Parathyroid adenoma (tissue), 2 donors: Measurements from ENCODE around the gene CCDC24.
A peak's percentile ranks its signal among the peaks of the same experiment; 100 is the strongest.

Experiments
- H2AFZ ChIP-seq: fragments of 300-600 bp; sonication (generic); one replicate; pipeline ENCODE4 v1.7.0; 2017; ENCODE audit warnings: antibody characterized with exemption, mild to moderate bottlenecking
- H3K27ac ChIP-seq: fragments of 300-600 bp; sonication (generic); one replicate; pipeline ENCODE4 v1.7.0; 2017
- H3K27me3 ChIP-seq: fragments of 300-600 bp; sonication (generic); one replicate; pipeline ENCODE4 v1.7.0; 2017; ENCODE audit warnings: low read length; ENCODE audit not compliant: control insufficient read depth, insufficient read depth
- H3K36me3 ChIP-seq: fragments of 300-600 bp; sonication (generic); one replicate; pipeline ENCODE4 v1.7.0; 2017; ENCODE audit warnings: low read length; ENCODE audit not compliant: control insufficient read depth, insufficient read depth
- H3K4me1 ChIP-seq: fragments of 300-600 bp; sonication (generic); one replicate; pipeline ENCODE4 v1.7.0; 2017; ENCODE audit warnings: control low read depth
- H3K4me2 ChIP-seq: fragments of 300-600 bp; sonication (generic); one replicate; pipeline ENCODE4 v1.7.0; 2017; ENCODE audit warnings: low read length
- H3K4me3 ChIP-seq: fragments of 300-600 bp; sonication (generic); one replicate; pipeline ENCODE4 v1.7.0; 2017; ENCODE audit warnings: low read depth, low read length
- H3K79me2 ChIP-seq: fragments of 300-600 bp; sonication (generic); one replicate; pipeline ENCODE4 v1.7.0; 2017; ENCODE audit warnings: control low read depth
- H3K9ac ChIP-seq: fragments of 300-600 bp; sonication (generic); one replicate; pipeline ENCODE4 v1.7.0; 2017; ENCODE audit warnings: mild to moderate bottlenecking
- H3K9me3 ChIP-seq: fragments of 300-600 bp; sonication (generic); one replicate; pipeline ENCODE4 v1.7.0; 2017; ENCODE audit warnings: low read length; ENCODE audit not compliant: control insufficient read depth
- CTCF ChIP-seq: fragments of 300-600 bp; sonication (generic); IDR thresholded peaks from one replicate; pipeline ENCODE4 v1.7.0; 2017; ENCODE audit warnings: antibody characterized with exemption, mild to moderate bottlenecking
- donor health status: primary hyperparathyroidism.

CCDC24 gene

GRCh38 chr1:43996733-43997115, 5.3 kb downstream of the CCDC24 start:
- Histone ChIP-seq H3K36me3 (no peaks in the 10 kb centered on the region), H3K9me3 (no peaks in the 10 kb centered on the region), H3K4me1 (no peaks in the 10 kb centered on the region), H3K27me3 (no peaks in the 10 kb centered on the region), H3K79me2 (no peaks in the 10 kb centered on the region), H3K27ac (no peak overlapping the region), H3K9ac (no peak overlapping the region), H3K4me3 (no peak overlapping the region), H3K4me2 (no peak overlapping the region), H2AFZ (no peak overlapping the region)
- TF ChIP-seq CTCF, result no peak

GRCh38 chr1:43997295-43997999, 6.0 kb downstream of the CCDC24 start:
- H3K79me2 ChIP-seq, result no peaks in the 10 kb centered on the region
- H3K27ac ChIP-seq, result no peak overlapping the region
- H3K4me2 ChIP-seq, result no peak overlapping the region
- no peaks in the 10 kb centered on the region for H3K4me1 ChIP-seq
- TF ChIP-seq CTCF, result no peak
- no peak overlapping the region for H3K9ac ChIP-seq
- H2AFZ ChIP-seq, result peak overlapping the region; percentile 42
- no peaks in the 10 kb centered on the region for H3K9me3 ChIP-seq
- no peaks in the 10 kb centered on the region for H3K27me3 ChIP-seq
- no peaks in the 10 kb centered on the region for H3K36me3 ChIP-seq
- no peak overlapping the region for H3K4me3 ChIP-seq

- H3K4me2 ChIP-seq, result no peak overlapping the region
- no peaks in the 10 kb centered on the region for H3K36me3 ChIP-seq
- H3K9me3 ChIP-seq, result no peaks in the 10 kb centered on the region
- H3K27me3 ChIP-seq, result no peaks in the 10 kb centered on the region
- no peak for TF ChIP-seq CTCF
- no peaks in the 10 kb centered on the region for H3K4me1 ChIP-seq
- no peak overlapping the region for H3K4me3 ChIP-seq
- no peaks in the 10 kb centered on the region for H3K79me2 ChIP-seq
- H2AFZ ChIP-seq, result peak overlapping the region; percentile 42
- no peak overlapping the region for H3K9ac ChIP-seq
- no peak overlapping the region for H3K27ac ChIP-seq
Observed at GRCh38 chr1:43998000-43998378, 6.6 kb downstream of the CCDC24 start.

GRCh38 chr1:43999455-43999854, 8.1 kb downstream of the CCDC24 start:
- Histone ChIP-seq H3K4me1 (no peaks in the 10 kb centered on the region), H3K4me2 (no peak overlapping the region), H3K27ac (no peak overlapping the region), H3K79me2 (no peaks in the 10 kb centered on the region), H3K9me3 (no peaks in the 10 kb centered on the region), H2AFZ (no peak overlapping the region), H3K27me3 (no peaks in the 10 kb centered on the region), H3K4me3 (no peak overlapping the region), H3K9ac (no peak overlapping the region), H3K36me3 (no peaks in the 10 kb centered on the region)
- no peak for TF ChIP-seq CTCF

- H3K4me1 ChIP-seq, result no peaks in the 10 kb centered on the region
- H3K4me3 ChIP-seq, result no peak overlapping the region
- no peak overlapping the region for H3K27ac ChIP-seq
- no peaks in the 10 kb centered on the region for H3K36me3 ChIP-seq
- H3K79me2 ChIP-seq, result no peaks in the 10 kb centered on the region
- H3K9ac ChIP-seq, result no peak overlapping the region
- H3K27me3 ChIP-seq, result no peaks in the 10 kb centered on the region
- H2AFZ ChIP-seq, result no peak overlapping the region
- no peaks in the 10 kb centered on the region for H3K9me3 ChIP-seq
- no peak for TF ChIP-seq CTCF
- no peak overlapping the region for H3K4me2 ChIP-seq
Observed at GRCh38 chr1:44000122-44000665, 8.8 kb downstream of the CCDC24 start.
